Mucosa of descending colon (tissue), 3 donors: Measurements from ENCODE around the gene FGF22. TPM values are rescaled to one million over a fixed set of nuclear protein-coding genes. Genes with fewer than 3 reads are reported as not detected.

Experiments used
- ATAC-seq: fragments of 200-7000 bp; cut with Tn5 transposase; one replicate; pipeline ENCODE4 v1.9.1; 2020; ENCODE audit warnings: mild to moderate bottlenecking, moderate library complexity
- DNase-seq, 3 donors: peaks; one replicate each; pipeline ENCODE4 v3.0.0-alpha.2; 2020
- H3K36me3 ChIP-seq: fragments of 200-600 bp; one replicate; pipeline ENCODE4 v1.8.0; 2021; ENCODE audit warnings: low read depth, mild to moderate bottlenecking
- H3K4me1 ChIP-seq: fragments of 200-600 bp; one replicate; pipeline ENCODE4 v1.8.0; 2021; ENCODE audit warnings: low read depth, mild to moderate bottlenecking
- H3K4me3 ChIP-seq: fragments of 200-600 bp; one replicate; pipeline ENCODE4 v1.8.0; 2021; ENCODE audit warnings: mild to moderate bottlenecking
- H3K9me3 ChIP-seq: fragments of 200-600 bp; one replicate; pipeline ENCODE4 v1.8.0; 2021; ENCODE audit warnings: mild to moderate bottlenecking
- CTCF ChIP-seq: fragments of 200-600 bp; IDR thresholded peaks from one replicate; pipeline ENCODE4 v1.8.0; 2022; ENCODE audit warnings: antibody characterized with exemption, mild to moderate bottlenecking
- intact Hi-C, 2 donors: fragments of 100-400 bp; cut with DNase I in 1 of 2; cut with micrococcal nuclease in 1 of 2; formaldehyde crosslinking; loops; one replicate each; pipeline versions ENCODE4 v1.11.0 to v1.11.1; 2022; cut with DNase I, micrococcal nuclease
- total RNA-seq, 3 donors: library from RNA; stranded (reverse); fragmentation: NEBNext Ultra II Directional in 2 of 3; extraction: Animal tissue kit (Norgen Biotek cat#: 25700) in 2 of 3; gene quantifications; one replicate each; pipeline versions ENCODE4 v1.2.1 to v1.2.4, GENCODE V29; 2021 to 2023
- donor health status: DM: no; HTN: no; CAD: no; lungs with moderate emphysema.
- donor health status: DM: no; HTN: no; CAD: no.
- donor health status: DM: no; HTN: yes; CAD: no.

The FGF22 gene
- total RNA-seq, 3 donors from 2014 or later, result 0.23 to 0.82 TPM; not detected in 1

GRCh38 chr19:593055-593454, 46.6 kb upstream of the FGF22 start:
- TF ChIP-seq CTCF, result no peak
- Histone ChIP-seq H3K9me3 (no peaks in the 10 kb centered on the region), H3K36me3 (no peaks in the 10 kb centered on the region), H3K4me3 (no peak overlapping the region), H3K4me1 (peaks cover 10% of the 10 kb centered on the region)
- DNase-seq, result no peak
- ATAC-seq, result no peak
- intact Hi-C loops, result no loop called here

- H3K4me1 ChIP-seq, result peaks cover 7% of the 10 kb centered on the region
- no peaks in the 10 kb centered on the region for H3K36me3 ChIP-seq
- H3K9me3 ChIP-seq, result no peaks in the 10 kb centered on the region
- DNase-seq (no peak), ATAC-seq (no peak)
- no peak for TF ChIP-seq CTCF
- H3K4me3 ChIP-seq, result no peak overlapping the region
- intact Hi-C loops, result no loop called here
These were observed 46.2 kb upstream of the FGF22 start for GRCh38 chr19:593505-593904.

- ATAC-seq (no peak), DNase-seq (no peak)
- Histone ChIP-seq H3K9me3 (no peaks in the 10 kb centered on the region), H3K4me3 (no peak overlapping the region), H3K4me1 (peaks cover 1% of the 10 kb centered on the region), H3K36me3 (no peaks in the 10 kb centered on the region)
- TF ChIP-seq CTCF, result no peak
- intact Hi-C loops, result no loop called here
These were observed 45.3 kb upstream of the FGF22 start for GRCh38 chr19:594265-594870.

- DNase-seq, result no peak
- ATAC-seq, result no peak
- intact Hi-C loops, result no loop called here
These were observed 44.1 kb upstream of the FGF22 start for GRCh38 chr19:595326-596262.

GRCh38 chr19:596263-596655, 43.4 kb upstream of the FGF22 start:
- no peak for TF ChIP-seq CTCF

More at GRCh38 chr19:595326-596262, 44.1 kb upstream of the FGF22 start:
- no peaks in the 10 kb centered on the region for H3K36me3 ChIP-seq
- no peak for TF ChIP-seq CTCF
- H3K4me3 ChIP-seq, result no peak overlapping the region
- H3K4me1 ChIP-seq, result no peaks in the 10 kb centered on the region
- no peaks in the 10 kb centered on the region for H3K9me3 ChIP-seq

More at GRCh38 chr19:596263-596655, 43.4 kb upstream of the FGF22 start:
- H3K9me3 ChIP-seq, result no peaks in the 10 kb centered on the region
- H3K4me1 ChIP-seq, result no peaks in the 10 kb centered on the region
- ATAC-seq (no peak), DNase-seq (no peak)
- H3K36me3 ChIP-seq, result no peaks in the 10 kb centered on the region
- no peak overlapping the region for H3K4me3 ChIP-seq
- intact Hi-C loops, result no loop called here
